Renal pelvis (tissue), 12 donors: ENCODE measurements around the gene ATP4B. TPM values are rescaled to one million over a fixed set of nuclear protein-coding genes. Genes with fewer than 3 reads are reported as not detected.

ENCODE experiments used
- DNase-seq: peaks from one replicate; pipeline ENCODE4 v3.0.0-alpha.2; 2013
- long read RNA-seq, 16 experiments: transcript quantifications; one replicate each; lab custom pipeline, GENCODE V29; 2026
- polyA plus RNA-seq, 3 donors: library from polyadenylated mRNA; unstranded; fragments of 120-200 nt; gene quantifications; one replicate each; pipeline ENCODE4 v1.2.1, GENCODE V29; 2013; ENCODE audit not compliant: insufficient read length in 3 of 3

The ATP4B gene
- under 1 TPM; 0.27 to 0.53 (median 0.44) TPM for polyA plus RNA-seq
- long read RNA-seq, donor 1: 0 reads
- long read RNA-seq, donor 2: 0 reads
- long read RNA-seq, donor 3: 0 reads
- long read RNA-seq, donor 4: 0 reads
- long read RNA-seq, donor 5: 0 reads
- long read RNA-seq, donor 6: 0 reads
- long read RNA-seq, donor 7: 0 reads
- long read RNA-seq, donor 8: 0 reads
- long read RNA-seq, donor 9: 0 reads
- long read RNA-seq, donor 10: 0 reads
- long read RNA-seq, donor 11: 0 reads
- long read RNA-seq, donor 12: 0 reads
- long read RNA-seq, donor 13: 0 reads
- long read RNA-seq, donor 14: 0 reads
- long read RNA-seq, donor 15: 0 reads
- long read RNA-seq, donor 16: 0 reads

GRCh38 chr13:113657851-113658741 lies at the start of gene ATP4B:
Gene ATP4B, minus strand, starts transcription at chr13:113658198. Its CDS starts 54 bp downstream, at chr13:113658144.
- no peak for DNase-seq

- no peak for DNase-seq
Measured at GRCh38 chr13:113672002-113672651, 14.1 kb upstream of the ATP4B start.

- no peak for DNase-seq
Measured at GRCh38 chr13:113671066-113672001, 13.3 kb upstream of the ATP4B start.

GRCh38 chr13:113670541-113670940 lies 12.5 kb upstream of the ATP4B start:
- no peak for DNase-seq

- DNase-seq: no peak
Measured at GRCh38 chr13:113669755-113670341, 11.8 kb upstream of the ATP4B start.

- DNase-seq: no peak
Measured at GRCh38 chr13:113669231-113669754, 11.3 kb upstream of the ATP4B start.

GRCh38 chr13:113668491-113668971 lies 10.5 kb upstream of the ATP4B start:
- DNase-seq: no peak

GRCh38 chr13:113667771-113668490 lies 9.9 kb upstream of the ATP4B start:
- no peak for DNase-seq

GRCh38 chr13:113666951-113667701 lies 9.1 kb upstream of the ATP4B start, which contains the start of gene GRK1:
Gene GRK1, plus strand, starts transcription at chr13:113667219. Its CDS starts 168 bp downstream, at chr13:113667387.
- DNase-seq: no peak

GRCh38 chr13:113666329-113666670 lies 8.3 kb upstream of the ATP4B start:
- no peak for DNase-seq

- no peak for DNase-seq
Measured at GRCh38 chr13:113665597-113666328, 7.8 kb upstream of the ATP4B start.

- DNase-seq: no peak
Measured at GRCh38 chr13:113664751-113665596, 7.0 kb upstream of the ATP4B start.

GRCh38 chr13:113663934-113664333 lies 5.9 kb upstream of the ATP4B start:
- no peak for DNase-seq

- DNase-seq: no peak
Measured at GRCh38 chr13:113661509-113661908, 3.5 kb upstream of the ATP4B start.

- DNase-seq: no peak
Measured at GRCh38 chr13:113660066-113660465, 2.1 kb upstream of the ATP4B start.

- no peak for DNase-seq
Measured at GRCh38 chr13:113659337-113659736, 1.3 kb upstream of the ATP4B start.

GRCh38 chr13:113658836-113659235 lies 838 bp upstream of the ATP4B start:
- no peak for DNase-seq
